ENCODE results near the gene ZNF346.

ZNF346 gene

DNA sequence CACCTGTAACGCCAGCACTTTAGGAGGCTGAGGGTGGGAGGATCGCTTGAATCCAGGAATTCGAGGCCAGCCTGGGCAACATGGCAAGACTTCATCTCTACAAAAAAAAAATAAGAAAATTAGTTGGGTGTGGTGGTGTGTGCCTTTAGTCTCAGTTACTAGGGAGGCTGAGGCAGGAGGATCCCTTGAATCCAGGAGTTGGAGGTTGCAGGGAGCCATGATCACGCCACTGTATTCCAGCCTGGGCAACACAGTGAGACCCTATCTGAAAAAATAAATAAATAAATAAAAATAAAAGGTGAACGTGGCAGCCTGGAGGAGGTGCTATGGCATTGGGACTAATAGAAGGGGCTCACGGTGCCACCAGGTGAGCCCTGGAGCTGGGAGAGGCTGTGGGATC is 71.3 kb downstream of the ZNF346 start:
- no peak for DNase-seq (ENCODE audit: low read depth, low spot score)

- no peak for DNase-seq (ENCODE audit: low read depth, low spot score)
Observed at GRCh38 chr5:177094224-177095087, 72.0 kb downstream of the ZNF346 start.

GRCh38 chr5:177095088-177095669 is 72.7 kb downstream of the ZNF346 start:
- no peak for DNase-seq (ENCODE audit: low read depth, low spot score)

- DNase-seq (ENCODE audit: low read depth, low spot score), result no peak
Observed at GRCh38 chr5:177096162-177097015, 73.9 kb downstream of the ZNF346 start.

DNA sequence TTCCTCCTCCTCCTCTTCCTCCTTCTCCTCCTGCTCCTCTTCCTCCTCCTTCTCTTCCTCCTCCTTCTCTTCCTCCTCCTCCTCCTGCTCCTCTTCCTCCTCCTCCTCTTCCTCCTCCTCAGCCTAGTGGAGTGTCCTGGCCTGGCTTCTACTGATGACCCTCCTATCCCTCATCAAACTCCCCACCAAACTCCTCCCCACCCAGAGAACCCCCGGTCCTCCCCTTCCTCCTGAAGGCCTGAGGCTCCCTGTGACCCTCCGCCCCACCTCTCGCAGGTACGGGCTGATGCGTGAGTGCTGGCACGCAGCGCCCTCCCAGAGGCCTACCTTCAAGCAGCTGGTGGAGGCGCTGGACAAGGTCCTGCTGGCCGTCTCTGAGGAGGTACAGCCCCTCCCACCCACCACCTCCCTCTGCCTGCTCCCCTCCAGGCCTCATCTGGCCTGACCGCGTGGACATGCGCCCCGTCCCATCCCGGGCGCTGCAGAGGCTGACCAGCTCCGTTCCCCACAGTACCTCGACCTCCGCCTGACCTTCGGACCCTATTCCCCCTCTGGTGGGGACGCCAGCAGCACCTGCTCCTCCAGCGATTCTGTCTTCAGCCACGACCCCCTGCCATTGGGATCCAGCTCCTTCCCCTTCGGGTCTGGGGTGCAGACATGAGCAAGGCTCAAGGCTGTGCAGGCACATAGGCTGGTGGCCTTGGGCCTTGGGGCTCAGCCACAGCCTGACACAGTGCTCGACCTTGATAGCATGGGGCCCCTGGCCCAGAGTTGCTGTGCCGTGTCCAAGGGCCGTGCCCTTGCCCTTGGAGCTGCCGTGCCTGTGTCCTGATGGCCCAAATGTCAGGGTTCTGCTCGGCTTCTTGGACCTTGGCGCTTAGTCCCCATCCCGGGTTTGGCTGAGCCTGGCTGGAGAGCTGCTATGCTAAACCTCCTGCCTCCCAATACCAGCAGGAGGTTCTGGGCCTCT is 74.8 kb downstream of the ZNF346 start:
- no peak for DNase-seq (ENCODE audit: low read depth, low spot score)

GRCh38 chr5:177098120-177098469 is 75.6 kb downstream of the ZNF346 start:
- no peak for DNase-seq (ENCODE audit: low read depth, low spot score)

GRCh38 chr5:177098470-177099141 is 76.1 kb downstream of the ZNF346 start:
- no peak for DNase-seq (ENCODE audit: low read depth, low spot score)

DNA sequence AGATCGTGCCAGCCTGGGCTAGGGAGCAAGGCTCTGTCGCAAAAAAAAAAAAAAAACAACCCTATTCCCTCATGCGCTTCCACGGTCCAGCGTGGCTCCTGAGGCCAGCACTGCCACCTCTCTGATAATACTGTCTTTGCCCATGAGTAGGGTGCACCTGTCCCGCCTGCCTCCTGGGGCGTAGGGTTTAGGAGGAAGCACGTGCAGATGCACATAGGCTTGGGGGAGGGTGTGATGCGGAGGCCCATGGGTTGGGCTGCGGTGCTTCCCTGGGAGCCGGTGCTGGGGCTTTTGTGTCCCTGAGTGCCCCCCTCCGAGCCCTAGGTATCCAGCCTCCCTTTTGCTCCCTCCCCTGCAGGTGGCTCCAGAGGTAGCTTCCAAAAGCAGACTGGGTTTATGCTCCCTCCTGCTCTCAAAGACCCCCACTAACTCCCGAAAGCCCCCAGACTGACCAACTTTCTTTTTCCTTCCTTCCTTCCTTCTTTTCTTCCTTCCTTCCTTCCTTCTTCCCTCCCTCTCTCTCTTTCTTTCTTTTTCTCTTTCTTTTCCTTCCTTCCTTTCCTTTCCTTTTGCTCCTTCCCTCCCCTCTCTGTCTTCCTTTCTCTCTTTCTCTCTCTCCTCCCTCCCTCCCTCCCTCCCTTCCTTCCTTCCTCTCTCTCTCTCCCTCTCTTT is 77.1 kb downstream of the ZNF346 start:
- no peak for DNase-seq (ENCODE audit: low read depth, low spot score)

DNA sequence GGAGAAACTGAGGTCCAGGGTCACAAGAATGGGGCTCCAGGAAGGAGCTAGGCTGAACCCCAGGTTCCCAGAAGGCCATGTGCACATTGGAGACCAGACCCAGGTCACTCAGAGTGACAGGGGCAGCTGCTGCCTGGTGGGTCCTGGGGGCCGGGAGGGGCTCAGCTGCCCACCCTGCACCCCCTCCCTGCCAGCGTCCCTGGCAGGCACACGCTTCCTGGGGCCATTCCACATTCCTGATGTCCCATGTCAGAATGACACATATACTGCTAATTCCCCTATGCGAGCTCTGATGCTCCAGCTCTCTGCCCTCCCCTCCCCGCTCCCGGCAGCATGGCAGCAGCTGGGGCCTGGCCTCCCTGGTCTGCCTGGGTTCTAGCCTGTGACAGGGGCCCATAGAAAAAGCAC is 78.2 kb downstream of the ZNF346 start:
- no peak for DNase-seq (ENCODE audit: low read depth, low spot score)

DNA sequence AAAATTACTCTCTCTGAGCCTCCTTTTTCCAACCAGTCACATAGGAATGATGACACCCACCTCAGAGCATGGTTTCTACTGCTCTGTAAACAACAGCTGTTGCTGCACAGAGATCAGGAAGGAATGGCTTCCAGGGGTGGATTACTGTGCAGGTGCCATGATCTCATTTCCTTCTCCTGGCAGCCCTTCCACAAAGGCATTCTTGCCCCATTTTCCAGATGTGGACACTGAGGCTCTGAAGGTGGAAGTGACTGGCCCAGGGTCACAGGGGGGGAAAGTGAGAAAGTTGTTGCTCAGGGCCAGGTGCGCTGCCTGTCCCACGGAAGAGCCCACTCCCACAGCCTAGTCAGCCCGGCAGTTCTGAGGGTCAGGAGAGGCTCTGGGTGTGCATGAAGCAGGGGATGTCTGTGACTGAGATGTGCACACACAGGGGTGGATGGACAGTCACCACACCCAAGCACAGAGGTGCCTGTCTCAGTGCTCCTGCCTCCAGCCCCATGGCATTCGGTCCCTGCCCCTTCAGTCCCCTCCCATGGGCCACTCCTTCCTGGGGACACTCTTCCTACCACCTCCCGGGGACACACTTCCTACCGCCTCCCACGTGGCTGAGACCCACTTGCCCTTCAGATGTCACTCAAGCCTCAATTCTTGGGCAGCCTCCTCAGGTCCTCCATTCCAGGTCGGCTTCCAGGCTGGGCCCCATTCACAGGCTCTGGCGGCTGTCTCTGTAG is 81.2 kb downstream of the ZNF346 start:
- DNase-seq (ENCODE audit: low read depth, low spot score), result no peak

DNA sequence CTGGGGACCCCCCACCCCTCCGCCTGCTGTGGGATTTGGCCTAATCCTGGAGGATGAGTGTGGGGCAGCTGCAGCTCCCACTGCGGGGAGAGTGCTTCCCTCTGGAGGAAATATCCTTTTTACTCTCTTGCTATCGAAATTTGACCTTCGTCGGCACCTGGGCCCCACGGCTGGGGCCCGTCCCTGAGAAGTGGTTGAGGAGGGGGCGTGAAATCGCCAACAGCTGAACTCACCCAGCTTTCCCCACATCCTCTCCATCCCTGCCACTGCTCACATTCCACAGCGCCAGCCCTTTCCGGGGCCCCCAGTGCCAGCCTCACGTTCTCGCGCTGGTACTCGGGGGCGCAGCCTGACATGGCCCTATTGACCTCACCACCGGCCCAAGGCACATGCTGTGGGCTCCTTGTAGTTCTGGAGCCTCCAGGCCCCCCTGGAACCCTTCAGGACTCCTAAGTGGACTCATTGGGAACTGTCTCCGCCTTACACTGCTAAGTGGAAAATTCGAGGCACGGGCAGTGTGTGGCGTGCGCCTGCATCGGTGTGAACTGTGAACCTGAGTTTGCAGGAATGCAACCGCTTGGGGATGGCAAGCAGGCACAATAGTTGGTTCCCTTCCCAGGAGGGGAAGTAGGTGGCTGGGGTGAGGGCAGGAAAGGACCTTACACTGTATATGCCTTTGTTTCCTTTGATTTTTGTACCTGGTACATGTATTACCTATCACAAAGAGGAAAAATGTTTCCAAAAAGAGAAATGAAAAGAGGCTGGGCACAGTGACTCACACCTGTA is 83.4 kb downstream of the ZNF346 start:
- no peak for DNase-seq (ENCODE audit: low read depth, low spot score)

- DNase-seq (ENCODE audit: low read depth, low spot score), result no peak
Observed at GRCh38 chr5:177107159-177107558, 84.7 kb downstream of the ZNF346 start.

GRCh38 chr5:177109810-177110209 is 87.3 kb downstream of the ZNF346 start:
- no peak for DNase-seq (ENCODE audit: low read depth, low spot score)

DNA sequence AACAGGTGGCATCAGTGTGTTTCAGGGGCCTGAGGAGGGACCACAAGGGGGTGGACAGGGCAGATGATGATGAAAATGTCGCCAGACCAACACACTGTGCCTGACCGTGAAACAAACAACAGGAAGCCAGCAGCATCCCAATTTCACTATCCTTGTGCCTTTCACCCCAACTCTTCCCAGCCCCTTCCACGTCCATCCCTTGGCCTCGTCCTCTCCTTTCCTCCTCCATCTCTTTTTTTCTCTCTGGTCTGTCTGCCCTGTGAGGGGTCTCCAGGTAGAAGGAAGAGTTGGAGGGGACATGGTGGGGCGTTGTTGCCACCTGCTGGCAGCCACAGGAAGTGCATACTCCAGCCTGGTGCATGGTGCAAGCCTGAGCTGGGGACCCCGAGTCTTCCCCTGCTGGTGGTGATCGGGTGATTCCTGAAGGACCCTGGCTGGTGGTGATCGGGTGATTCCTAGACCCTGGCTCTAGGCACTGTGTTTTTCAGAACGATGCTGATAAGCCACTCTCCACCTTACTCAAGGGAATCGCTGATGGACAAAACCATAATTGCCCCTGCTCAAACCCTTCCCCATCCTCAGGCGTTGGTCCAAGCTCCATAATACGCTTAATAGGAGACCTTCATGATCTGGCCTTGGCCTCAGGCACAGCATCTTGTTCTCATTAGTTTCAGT is 89.4 kb downstream of the ZNF346 start:
- peak; percentile 74 for DNase-seq (ENCODE audit: low read depth, low spot score)

DNA sequence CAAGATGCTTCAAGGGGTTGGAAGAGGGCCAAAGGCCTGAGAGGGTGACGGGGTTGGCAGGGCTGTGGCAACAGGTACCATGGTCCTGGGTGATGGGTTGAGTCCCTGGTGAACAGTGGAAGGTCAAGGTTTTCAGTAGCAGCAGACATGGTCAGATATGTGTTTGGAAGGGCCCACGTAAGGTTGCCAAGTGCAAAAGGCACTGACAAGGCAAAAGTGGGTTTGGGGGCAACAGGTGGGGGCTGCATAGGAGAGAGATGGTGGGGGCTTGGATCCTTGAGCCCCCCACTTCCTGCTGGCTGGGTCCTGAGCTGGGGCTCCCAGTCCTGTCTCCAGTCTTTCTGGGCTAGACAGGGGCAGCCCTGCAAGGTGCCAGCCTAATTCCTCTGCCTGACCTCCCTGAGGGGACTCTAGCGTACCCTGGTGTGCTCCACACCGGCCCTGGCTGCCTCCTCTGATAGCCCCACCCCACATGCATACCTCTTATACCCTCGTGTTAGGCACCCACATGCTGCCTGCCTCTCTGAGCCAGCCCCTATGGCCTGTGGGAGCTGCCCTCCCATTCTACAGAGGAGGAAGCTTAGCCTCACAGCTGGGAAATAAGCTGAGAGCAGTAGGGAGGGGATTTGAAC is 90.2 kb downstream of the ZNF346 start:
- DNase-seq (ENCODE audit: low read depth, low spot score), result no peak

DNA sequence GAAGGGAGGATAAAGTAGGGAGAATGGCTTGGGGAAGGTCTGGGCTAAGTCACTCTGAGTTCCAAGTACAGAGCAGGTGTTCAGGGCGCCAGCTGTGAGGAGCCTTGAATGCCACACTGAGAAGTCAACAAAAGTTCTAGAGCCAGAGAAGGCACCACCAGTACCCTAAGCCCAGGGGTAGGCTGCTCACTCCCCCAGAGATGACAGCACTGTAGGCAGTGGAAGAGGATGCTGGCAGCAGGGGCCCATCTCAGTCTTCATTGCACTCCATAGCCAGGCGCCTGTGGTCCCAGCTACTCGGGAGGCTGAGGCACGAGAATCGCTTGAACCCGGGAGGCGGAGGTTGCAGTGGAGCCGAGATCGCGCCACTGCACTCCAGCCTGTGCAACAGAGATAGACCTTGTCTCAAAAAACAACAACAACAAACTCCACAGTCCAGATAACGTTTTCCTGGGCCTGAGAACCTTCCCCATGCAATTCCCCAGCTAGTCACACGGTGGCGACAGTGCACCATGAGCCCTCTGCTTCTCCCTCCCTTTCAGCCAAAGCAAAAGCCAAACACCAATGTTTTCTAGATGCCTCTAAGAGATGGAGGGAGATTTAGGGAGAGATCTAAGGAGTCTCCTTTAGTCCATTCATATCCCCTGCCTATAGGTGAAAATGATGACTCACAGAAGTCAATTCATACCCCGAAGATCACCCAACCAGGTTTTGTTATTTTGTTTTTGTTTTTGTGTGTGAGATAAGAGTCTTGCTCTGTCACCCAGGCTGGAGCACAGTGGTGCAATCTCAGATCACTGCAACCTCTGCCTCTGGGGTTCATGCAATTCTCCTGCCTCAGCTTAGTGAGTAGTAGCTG is 91.3 kb downstream of the ZNF346 start:
- peak; percentile 87 for DNase-seq (ENCODE audit: low read depth, low spot score)
